C4-2B (cell line): ENCODE data around the gene CSNK1D.

ENCODE experiments used
- H3K27ac ChIP-seq: fragments of 450-650 bp; 2 replicates; pipeline ENCODE4 v1.5.1; 2017
- CTCF ChIP-seq: fragments of 450-650 bp; conservative IDR thresholded peaks from 2 replicates; pipeline ENCODE4 v1.5.1; 2017; ENCODE audit warnings: mild to moderate bottlenecking
- ZFX ChIP-seq: fragments of 450-650 bp; IDR thresholded peaks from 2 replicates; pipeline ENCODE4 v1.6.1; 2017

The CSNK1D gene

GRCh38 chr17:82300707-82301270, 27.3 kb upstream of the CSNK1D start:
- TF ChIP-seq CTCF, result no peak; the same call in 1 of the 2 replicates
- TF ChIP-seq ZFX, result no peak
- no peak overlapping the region for H3K27ac ChIP-seq

GRCh38 chr17:82300228-82300627, 26.7 kb upstream of the CSNK1D start:
- H3K27ac ChIP-seq, result no peak overlapping the region
- no peak for TF ChIP-seq ZFX
- no peak for TF ChIP-seq CTCF

- peak overlapping the region; percentile 89; the same call in 1 of the 2 replicates for H3K27ac ChIP-seq
- no peak for TF ChIP-seq CTCF
- no peak for TF ChIP-seq ZFX
Observed at GRCh38 chr17:82299452-82299851, 26.0 kb upstream of the CSNK1D start.

- TF ChIP-seq ZFX (no peak), CTCF (no peak)
- peak overlapping the region; percentile 89 for H3K27ac ChIP-seq
Observed at GRCh38 chr17:82298538-82299421, 25.3 kb upstream of the CSNK1D start.

GRCh38 chr17:82297714-82298537, 24.4 kb upstream of the CSNK1D start:
- TF ChIP-seq CTCF (no peak), ZFX (no peak)
- H3K27ac ChIP-seq, result peak overlapping the region; percentile 89

GRCh38 chr17:82297280-82297713, 23.8 kb upstream of the CSNK1D start:
- TF ChIP-seq ZFX, result no peak
- TF ChIP-seq CTCF, result no peak
- peak overlapping the region; percentile 89 for H3K27ac ChIP-seq
